ENCODE measurements around the gene HCN2.

The HCN2 gene

DNA sequence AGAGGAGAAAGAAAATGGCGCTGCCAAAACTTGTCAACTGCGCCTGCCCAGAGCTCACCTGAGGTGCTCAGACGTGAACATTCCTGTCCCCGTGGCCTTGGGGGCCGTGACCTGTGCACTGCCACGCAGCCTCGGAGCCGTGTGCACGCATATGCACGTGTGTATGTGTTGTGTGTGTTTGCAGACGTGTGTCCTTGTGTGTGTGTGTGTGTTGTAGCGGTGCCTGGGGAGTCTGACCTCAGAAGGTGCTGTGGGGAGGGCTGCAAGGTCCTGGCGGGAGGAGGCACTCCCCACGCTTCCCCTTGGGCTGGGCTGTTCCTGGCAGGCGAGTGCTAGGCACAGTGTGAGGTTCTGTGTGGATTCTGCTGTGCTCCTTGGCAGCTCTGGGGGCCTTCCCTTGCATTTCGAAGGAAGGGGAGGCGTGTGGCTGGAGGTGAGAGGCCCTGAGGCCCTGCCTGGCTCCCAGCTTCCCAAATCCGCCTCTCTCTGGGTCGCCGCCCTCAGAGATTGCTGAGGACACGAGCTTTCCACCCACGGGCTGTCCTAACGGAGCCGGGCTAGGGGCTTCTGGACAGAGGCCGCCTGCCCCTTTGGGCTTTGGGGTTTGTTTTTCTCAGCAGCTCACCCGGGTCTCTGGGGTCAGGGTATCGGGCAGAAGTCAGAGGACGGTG, 12.8 kb upstream of the HCN2 start:
- TF ChIP-seq CTCF (IDR thresholded peaks at IDR 0.05; ENCODE audit: low read length) (no peak), EZH2 (IDR thresholded peaks at IDR 0.05; ENCODE audit: borderline replicate concordance, low read length) (no peak)
- Histone ChIP-seq H3K79me2 (ENCODE audit: insufficient read depth, low read length) (peaks cover 39% of the 10 kb centered on the region), H2AFZ (ENCODE audit: low read length) (no peak overlapping the region), H3K27me3 (ENCODE audit: insufficient read depth, low read length) (no peaks in the 10 kb centered on the region), H3K9me3 (ENCODE audit: low read length) (no peaks in the 10 kb centered on the region), H3K9me2 (ENCODE audit: low read depth, low read length) (no peaks in the 10 kb centered on the region), H3K4me1 (ENCODE audit: insufficient read depth, low read length, severe bottlenecking) (peaks cover 21% of the 10 kb centered on the region), H4K20me1 (ENCODE audit: insufficient read depth, low read length) (no peaks in the 10 kb centered on the region), H3F3A (ENCODE audit: insufficient read depth, low read length) (0 out of 2 replicates have a peak, but pooled peaks cover 1% of the 10 kb centered on the region), H3K9ac (ENCODE audit: low read length) (no peak overlapping the region), H3K27ac (ENCODE audit: low read depth, low read length, poor library complexity, severe bottlenecking) (no peak overlapping the region), H3K36me3 (ENCODE audit: insufficient read depth, low read length) (peaks cover 32% of the 10 kb centered on the region), H3K4me3 (ENCODE audit: low read depth, low read length, poor library complexity, severe bottlenecking) (no peak overlapping the region), H3K4me2 (ENCODE audit: low read length) (no peak overlapping the region)

DNA sequence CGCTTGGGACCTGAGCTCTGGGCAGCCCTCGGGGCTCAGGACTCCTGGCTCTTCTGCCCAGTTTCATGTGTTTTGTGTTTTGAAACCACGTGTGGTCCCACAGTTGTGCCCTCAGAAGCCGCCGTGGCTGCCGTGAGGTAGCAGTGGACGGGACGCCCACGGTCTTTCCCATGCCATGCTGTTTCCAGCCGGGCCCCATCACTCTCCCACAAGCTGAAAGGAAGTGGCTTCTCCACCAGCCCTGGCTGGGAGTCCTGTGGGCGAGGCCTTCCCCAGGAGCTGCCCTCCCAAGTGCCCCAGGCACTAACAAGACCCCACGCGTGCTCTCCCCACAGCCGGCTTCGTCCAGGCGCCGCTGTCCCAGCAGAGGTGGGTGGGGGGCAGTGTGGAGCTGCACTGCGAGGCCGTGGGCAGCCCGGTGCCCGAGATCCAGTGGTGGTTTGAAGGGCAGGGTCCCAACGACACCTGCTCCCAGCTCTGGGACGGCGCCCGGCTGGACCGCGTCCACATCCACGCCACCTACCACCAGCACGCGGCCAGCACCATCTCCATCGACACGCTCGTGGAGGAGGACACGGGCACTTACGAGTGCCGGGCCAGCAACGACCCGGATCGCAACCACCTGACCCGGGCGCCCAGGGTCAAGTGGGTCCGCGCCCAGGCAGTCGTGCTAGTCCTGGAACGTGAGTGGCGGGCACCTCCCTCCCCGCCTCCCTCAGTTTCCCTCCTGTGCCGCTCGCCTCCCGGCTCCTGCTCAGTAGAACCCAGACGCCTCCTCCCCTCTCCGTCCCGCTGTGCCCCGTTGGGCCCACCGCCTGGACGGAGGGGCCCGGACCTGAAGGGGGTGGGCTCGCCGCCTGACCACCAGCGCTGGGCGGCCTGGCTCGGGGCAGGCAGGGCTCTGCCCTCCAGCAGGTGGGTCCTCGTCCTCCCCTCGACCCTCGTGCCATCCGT, 12.0 kb upstream of the HCN2 start:
- no peak overlapping the region for H3K4me3 ChIP-seq (ENCODE audit: low read depth, low read length, poor library complexity, severe bottlenecking)
- H2AFZ ChIP-seq (ENCODE audit: low read length), result no peak overlapping the region
- no peaks in the 10 kb centered on the region for H3K9me3 ChIP-seq (ENCODE audit: low read length)
- H3K4me1 ChIP-seq (ENCODE audit: insufficient read depth, low read length, severe bottlenecking), result peaks cover 21% of the 10 kb centered on the region
- no peaks in the 10 kb centered on the region for H3K9me2 ChIP-seq (ENCODE audit: low read depth, low read length)
- peaks cover 39% of the 10 kb centered on the region for H3K79me2 ChIP-seq (ENCODE audit: insufficient read depth, low read length)
- H3F3A ChIP-seq (ENCODE audit: insufficient read depth, low read length), result no peaks in the 10 kb centered on the region
- H3K36me3 ChIP-seq (ENCODE audit: insufficient read depth, low read length), result peaks cover 36% of the 10 kb centered on the region
- TF ChIP-seq EZH2 (IDR thresholded peaks at IDR 0.05; ENCODE audit: borderline replicate concordance, low read length) (no peak), CTCF (IDR thresholded peaks at IDR 0.05; ENCODE audit: low read length) (no peak)
- no peak overlapping the region for H3K4me2 ChIP-seq (ENCODE audit: low read length)
- no peak overlapping the region for H3K27ac ChIP-seq (ENCODE audit: low read depth, low read length, poor library complexity, severe bottlenecking)
- H3K9ac ChIP-seq (ENCODE audit: low read length), result no peak overlapping the region
- H3K27me3 ChIP-seq (ENCODE audit: insufficient read depth, low read length), result no peaks in the 10 kb centered on the region
- H4K20me1 ChIP-seq (ENCODE audit: insufficient read depth, low read length), result no peaks in the 10 kb centered on the region

DNA sequence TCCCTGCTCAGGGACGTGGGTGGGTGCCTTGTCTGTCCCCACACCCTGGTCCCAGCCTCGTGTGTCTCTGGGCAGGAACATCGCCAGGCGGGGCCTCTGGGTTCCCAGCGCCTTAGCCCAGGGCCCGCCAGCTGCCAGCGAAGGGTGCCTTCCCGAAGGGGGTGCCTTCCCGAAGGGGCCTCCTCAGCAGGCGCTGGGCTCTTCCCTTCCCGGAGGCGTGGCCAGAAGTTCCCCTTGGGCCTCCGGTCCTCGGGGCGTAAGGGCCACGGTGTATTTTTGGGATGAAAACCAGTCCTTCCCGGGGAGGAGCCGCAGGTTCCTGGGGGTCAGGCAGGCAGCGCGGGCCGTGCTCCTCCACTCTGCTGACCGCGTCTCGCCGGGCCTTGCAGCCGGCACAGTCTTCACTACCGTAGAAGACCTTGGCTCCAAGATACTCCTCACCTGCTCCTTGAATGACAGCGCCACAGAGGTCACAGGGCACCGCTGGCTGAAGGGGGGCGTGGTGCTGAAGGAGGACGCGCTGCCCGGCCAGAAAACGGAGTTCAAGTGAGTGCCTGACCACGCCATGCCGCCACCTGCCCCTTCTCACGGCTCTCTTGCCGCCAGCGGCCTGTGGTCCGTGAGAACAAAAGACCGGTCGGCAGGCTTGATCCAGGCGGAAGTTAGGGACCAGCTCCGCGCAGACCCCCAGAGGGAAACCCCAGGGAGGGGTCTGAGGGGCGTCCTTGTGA, 10.4 kb upstream of the HCN2 start:
- peaks cover 45% of the 10 kb centered on the region for H3K36me3 ChIP-seq (ENCODE audit: insufficient read depth, low read length)
- H4K20me1 ChIP-seq (ENCODE audit: insufficient read depth, low read length), result no peaks in the 10 kb centered on the region
- H3K9me2 ChIP-seq (ENCODE audit: low read depth, low read length), result no peaks in the 10 kb centered on the region
- peaks cover 11% of the 10 kb centered on the region for H3K4me1 ChIP-seq (ENCODE audit: insufficient read depth, low read length, severe bottlenecking)
- H3K9me3 ChIP-seq (ENCODE audit: low read length), result no peaks in the 10 kb centered on the region
- H3K79me2 ChIP-seq (ENCODE audit: insufficient read depth, low read length), result peaks cover 27% of the 10 kb centered on the region; the same call in 1 of the 2 replicates
- H3K4me3 ChIP-seq (ENCODE audit: low read depth, low read length, poor library complexity, severe bottlenecking), result no peak overlapping the region
- no peak overlapping the region for H2AFZ ChIP-seq (ENCODE audit: low read length)
- TF ChIP-seq CTCF (IDR thresholded peaks at IDR 0.05; ENCODE audit: low read length), result no peak
- TF ChIP-seq EZH2 (IDR thresholded peaks at IDR 0.05; ENCODE audit: borderline replicate concordance, low read length), result no peak
- no peaks in the 10 kb centered on the region for H3K27me3 ChIP-seq (ENCODE audit: insufficient read depth, low read length)
- no peak overlapping the region for H3K27ac ChIP-seq (ENCODE audit: low read depth, low read length, poor library complexity, severe bottlenecking)
- no peaks in the 10 kb centered on the region for H3F3A ChIP-seq (ENCODE audit: insufficient read depth, low read length)
- no peak overlapping the region for H3K4me2 ChIP-seq (ENCODE audit: low read length)
- H3K9ac ChIP-seq (ENCODE audit: low read length), result no peak overlapping the region

All from OCI-LY1 (cell line).